T47D (cell line): ENCODE results near the gene C1QTNF12.
"Not testable (repeated sequence)": the region's sequence is repeated elsewhere in the genome, so short reads cannot be mapped to it uniquely, and the experiment has no call there.

Experiments
- DNase-seq, 2 experiments: peaks; one replicate each; pipeline versions ENCODE4 v3.0.0 to v3.0.0-alpha.2; 2011 to 2012; ENCODE audit warnings: low read depth in 1 of 2, low spot score in 1 of 2
- JUND ChIP-seq: IDR thresholded peaks from 2 replicates; pipeline ENCODE4 v1.6.1; 2012; ENCODE audit warnings: low read depth
- in situ Hi-C: cut with HindIII; loops from 2 replicates; pipeline ENCODE4 v1.10.0; 2016; ENCODE audit warnings: low sequenced_read_pairs, low pct_unique_long_range_greater_than_20kb

Gene C1QTNF12

GRCh38 chr1:1197188-1197500 is 49.4 kb downstream of the C1QTNF12 start:
- no peak for DNase-seq
- TF ChIP-seq JUND = no peak
- in situ Hi-C loops = no loop called here

DNA sequence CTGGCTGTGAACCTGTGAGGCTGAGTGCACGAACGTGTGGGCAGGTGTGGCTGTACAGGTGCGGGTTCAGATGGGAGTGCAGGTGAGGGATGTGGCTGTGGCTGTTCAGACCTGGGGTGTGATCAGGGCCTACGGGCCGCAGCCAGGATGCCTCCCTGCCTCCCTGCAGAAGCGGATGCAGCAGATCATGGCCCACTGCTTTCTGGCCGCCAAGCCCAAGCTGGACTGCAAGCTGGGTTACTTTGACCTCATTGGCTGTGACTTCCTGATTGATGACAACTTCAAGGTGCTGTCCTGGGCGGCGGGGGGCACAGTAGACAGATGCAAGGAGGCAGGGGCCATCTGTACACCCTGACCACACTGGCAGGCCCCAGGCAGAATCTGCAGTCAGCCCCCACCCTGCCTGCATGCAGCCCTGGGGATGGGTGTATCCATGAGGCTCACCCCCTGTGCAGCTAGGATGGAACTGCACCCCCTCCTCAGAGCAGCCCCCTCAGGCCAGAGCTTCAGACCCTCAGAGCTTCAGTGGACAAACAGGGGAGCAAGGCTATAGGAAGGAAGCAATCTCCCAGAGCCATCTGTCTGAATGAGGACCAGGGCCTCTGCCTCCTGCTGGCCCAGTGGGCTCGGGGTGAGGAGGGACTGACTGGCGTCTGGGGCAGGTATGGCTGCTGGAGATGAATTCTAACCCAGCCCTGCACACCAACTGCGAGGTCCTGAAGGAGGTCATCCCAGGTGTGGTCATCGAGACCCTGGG is 49.9 kb downstream of the C1QTNF12 start:
- in situ Hi-C loops = no loop called here
- DNase-seq = no peak
- TF ChIP-seq JUND = no peak

GRCh38 chr1:1195726-1196125 is 50.8 kb downstream of the C1QTNF12 start:
- DNase-seq, in situ Hi-C loops: not testable (repeated sequence)

DNA sequence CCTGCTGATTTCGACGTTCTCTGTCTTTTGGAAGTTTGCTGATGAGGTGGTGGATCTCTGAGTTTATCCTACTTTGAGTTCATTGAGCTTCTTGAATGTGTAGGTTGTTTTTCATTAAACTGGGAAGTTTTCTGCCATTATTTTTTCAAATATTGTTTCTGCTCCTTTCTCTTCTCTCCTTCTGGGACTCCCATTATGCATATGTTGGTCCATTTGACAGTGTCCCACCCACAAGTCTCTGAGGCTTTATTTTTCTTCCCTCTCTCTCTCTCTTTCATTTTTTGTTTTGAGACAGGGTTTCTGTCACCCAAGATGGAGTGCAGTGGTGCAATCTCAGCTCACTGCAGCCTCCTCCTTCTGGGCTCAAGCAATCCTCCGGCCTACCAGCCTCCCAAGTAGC is 51.8 kb downstream of the C1QTNF12 start:
- no peak for DNase-seq
- in situ Hi-C loops = no loop called here
- TF ChIP-seq JUND = no peak
